Measurements from ENCODE around the gene MAST1.

The MAST1 gene

GRCh38 chr19:12847159-12848139, 9.1 kb downstream of the MAST1 start:
- peak; percentile 92 for TF ChIP-seq CTCF (IDR thresholded peaks at IDR 0.05; ENCODE audit: low read depth, low read length)

GRCh38 chr19:12856653-12857052, 18.3 kb downstream of the MAST1 start:
- TF ChIP-seq CTCF (IDR thresholded peaks at IDR 0.05; ENCODE audit: low read depth, low read length) = no peak
- H3K4me3 ChIP-seq (ENCODE audit: low read depth, low read length) = no peak overlapping the region

More at GRCh38 chr19:12847159-12848139, 9.1 kb downstream of the MAST1 start:
- H3K4me3 ChIP-seq (ENCODE audit: low read depth, low read length) = peak overlapping the region; percentile 29; the same call in 1 of the 2 replicates

GRCh38 chr19:12858041-12858928, 20.0 kb downstream of the MAST1 start:
- H3K4me3 ChIP-seq (ENCODE audit: low read depth, low read length) = no peak overlapping the region
- TF ChIP-seq CTCF (IDR thresholded peaks at IDR 0.05; ENCODE audit: low read depth, low read length) = no peak

- no peak for TF ChIP-seq CTCF (IDR thresholded peaks at IDR 0.05; ENCODE audit: low read depth, low read length)
- no peak overlapping the region for H3K4me3 ChIP-seq (ENCODE audit: low read depth, low read length)
Measured at GRCh38 chr19:12859546-12859945, 21.2 kb downstream of the MAST1 start.

DNA sequence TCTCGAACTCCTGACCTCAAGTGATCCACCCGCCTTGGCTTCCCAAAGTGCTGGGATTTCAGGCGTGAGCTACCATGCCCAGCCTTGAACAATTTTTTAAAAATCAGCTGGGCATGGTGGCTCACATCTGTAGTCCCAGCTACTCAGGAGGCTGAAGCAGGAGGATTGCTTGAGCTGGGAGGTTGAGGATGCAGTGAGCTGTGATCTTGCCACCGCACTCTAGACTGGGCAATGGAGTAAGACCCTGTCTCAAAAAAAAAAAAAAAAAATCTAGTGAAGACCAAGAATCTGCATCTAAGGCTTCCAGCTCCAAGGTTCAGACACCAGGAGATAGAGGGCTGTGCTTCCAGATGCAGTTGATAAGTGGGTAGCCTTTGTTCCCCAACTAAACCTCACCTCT, 25.8 kb downstream of the MAST1 start:
- H3K4me3 ChIP-seq (ENCODE audit: low read depth, low read length) = no peak overlapping the region
- TF ChIP-seq CTCF (IDR thresholded peaks at IDR 0.05; ENCODE audit: low read depth, low read length) = no peak

GRCh38 chr19:12864721-12865715, 26.7 kb downstream of the MAST1 start:
- no peak overlapping the region for H3K4me3 ChIP-seq (ENCODE audit: low read depth, low read length)

More at GRCh38 chr19:12864721-12865715, 26.7 kb downstream of the MAST1 start:
- no peak for TF ChIP-seq CTCF (IDR thresholded peaks at IDR 0.05; ENCODE audit: low read depth, low read length)

Measured in WI38 (cell line).